ENCODE measurements around the gene HOXC13.

HOXC13 gene

GRCh38 chr12:53982648-53983567, 44.3 kb downstream of the HOXC13 start:
- no peak for DNase-seq (ENCODE audit: low read depth)

DNA sequence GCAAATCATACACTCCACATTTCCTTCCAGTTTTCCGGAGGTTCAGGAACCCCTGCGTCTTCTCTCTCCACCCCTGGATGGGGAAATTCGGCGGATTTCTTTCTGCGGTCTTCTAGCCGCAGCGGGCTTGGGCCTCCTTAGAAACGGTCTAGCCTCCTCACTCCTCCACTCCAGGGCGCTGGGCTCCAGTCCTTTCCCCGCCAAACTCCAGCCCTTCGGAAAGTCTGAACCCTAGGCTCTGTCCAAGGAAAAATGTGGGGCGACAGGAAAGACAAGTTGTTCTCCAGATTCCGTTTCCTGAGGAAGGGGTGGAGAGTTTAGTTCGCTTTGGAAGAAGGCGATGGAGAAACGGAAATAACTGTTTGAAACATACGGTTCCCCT, 44.9 kb downstream of the HOXC13 start:
- no peak for DNase-seq (ENCODE audit: low read depth)

GRCh38 chr12:53983950-53984572, 45.4 kb downstream of the HOXC13 start:
- DNase-seq (ENCODE audit: low read depth) = no peak

- peak; percentile 95 for DNase-seq (ENCODE audit: low read depth)
Observed at GRCh38 chr12:53984901-53985691, 46.5 kb downstream of the HOXC13 start, which contains the start of gene HOXC10. Gene HOXC10 (plus strand): TSS chr12:53985146. CDS start chr12:53985260, 114 bp downstream.

- DNase-seq (ENCODE audit: low read depth) = no peak
Observed at GRCh38 chr12:53985692-53985993, 47.0 kb downstream of the HOXC13 start.

DNA sequence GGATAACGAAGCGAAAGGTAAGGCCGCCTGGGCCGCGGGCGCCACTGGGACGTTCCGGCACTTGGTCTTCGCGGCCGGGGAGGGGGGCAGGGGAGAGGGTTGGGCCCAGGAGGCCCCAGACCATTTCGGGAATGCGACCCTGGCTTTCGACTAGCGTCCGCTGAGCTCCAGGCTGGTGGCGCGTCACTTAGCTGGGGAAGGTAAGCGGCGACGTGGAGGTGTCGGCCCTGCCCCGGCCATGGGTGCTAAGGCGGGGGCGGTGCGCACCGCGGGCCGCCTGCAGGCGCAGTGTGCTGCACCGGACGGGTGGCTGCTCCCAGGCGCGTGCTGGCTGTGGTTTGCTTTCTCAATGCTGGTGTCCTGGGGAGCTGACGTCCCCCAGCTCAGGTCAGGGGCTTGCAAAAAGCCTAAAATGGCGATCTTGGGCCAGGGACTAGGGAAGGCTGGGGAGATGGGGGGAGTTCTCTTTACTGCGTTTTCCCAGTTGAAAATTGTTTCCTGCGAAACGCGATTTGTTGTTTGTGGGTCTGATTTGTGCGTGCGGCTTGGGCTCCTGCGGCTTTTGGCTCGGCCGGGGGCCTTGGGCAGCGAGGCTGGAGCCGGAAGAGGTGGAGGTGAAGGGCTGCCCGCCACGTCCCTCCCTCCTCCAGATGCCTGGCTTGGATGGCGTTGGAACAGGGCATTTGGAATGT, 47.5 kb downstream of the HOXC13 start:
- DNase-seq (ENCODE audit: low read depth) = no peak

DNA sequence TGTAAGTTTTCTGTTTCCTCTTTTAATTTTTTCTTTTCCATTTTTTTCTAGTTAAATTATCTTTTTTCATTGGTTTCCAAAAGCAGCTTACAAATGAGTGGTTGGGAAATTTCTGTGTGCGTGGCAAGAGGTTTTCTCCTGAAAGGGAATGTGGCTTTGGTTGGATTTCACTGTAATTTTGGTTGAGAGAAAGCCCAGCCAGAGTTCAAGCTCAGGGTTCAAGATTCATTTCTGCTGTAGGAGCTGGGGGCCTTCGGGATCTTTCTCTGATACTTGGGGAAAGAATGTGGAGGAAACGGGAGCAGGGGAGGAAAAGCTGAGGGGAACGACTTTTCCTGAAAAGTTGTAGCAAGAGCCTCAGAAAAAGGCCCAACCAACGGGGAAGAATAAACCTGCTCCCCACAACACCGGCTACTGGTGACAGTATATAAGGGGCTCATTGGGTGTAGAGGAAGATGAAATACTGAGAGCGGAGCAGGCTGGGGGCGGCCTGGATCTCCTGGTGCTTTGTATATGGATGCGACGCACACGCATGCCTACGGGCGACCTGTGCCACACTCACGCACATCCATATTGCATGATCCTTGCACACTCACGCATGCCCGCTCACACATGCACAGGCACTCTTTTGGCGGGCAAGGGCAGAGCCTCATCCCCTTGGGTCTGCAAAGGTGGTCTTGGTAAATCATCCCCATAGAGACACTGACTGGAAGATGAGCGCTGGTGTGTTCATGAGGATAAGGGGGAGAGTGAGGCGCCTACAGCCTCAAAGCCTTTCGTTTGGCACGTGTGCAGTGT, 48.3 kb downstream of the HOXC13 start:
- DNase-seq (ENCODE audit: low read depth) = no peak

DNA sequence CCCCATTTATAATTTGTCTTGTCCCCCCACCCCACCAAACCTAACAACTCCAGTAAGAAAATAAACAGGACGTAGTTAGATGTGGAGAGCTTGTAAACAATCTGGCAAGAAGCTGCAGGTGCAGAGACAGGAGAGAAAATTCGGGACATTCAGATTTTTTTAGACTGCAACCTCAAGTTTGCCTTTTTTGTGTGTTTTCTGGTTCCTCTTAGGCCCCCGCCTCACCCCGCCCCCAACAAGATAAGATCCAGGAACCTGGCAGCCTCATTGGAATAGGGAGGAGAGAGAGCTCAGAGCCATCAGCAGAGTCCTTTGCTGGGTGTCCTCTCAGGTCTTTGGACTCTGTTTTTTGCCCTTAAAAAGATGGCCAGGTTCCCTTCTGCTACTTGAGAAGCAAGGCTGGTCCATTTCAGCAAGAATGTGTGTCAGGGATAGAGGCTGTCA, 49.2 kb downstream of the HOXC13 start:
- DNase-seq (ENCODE audit: low read depth) = no peak

DNA sequence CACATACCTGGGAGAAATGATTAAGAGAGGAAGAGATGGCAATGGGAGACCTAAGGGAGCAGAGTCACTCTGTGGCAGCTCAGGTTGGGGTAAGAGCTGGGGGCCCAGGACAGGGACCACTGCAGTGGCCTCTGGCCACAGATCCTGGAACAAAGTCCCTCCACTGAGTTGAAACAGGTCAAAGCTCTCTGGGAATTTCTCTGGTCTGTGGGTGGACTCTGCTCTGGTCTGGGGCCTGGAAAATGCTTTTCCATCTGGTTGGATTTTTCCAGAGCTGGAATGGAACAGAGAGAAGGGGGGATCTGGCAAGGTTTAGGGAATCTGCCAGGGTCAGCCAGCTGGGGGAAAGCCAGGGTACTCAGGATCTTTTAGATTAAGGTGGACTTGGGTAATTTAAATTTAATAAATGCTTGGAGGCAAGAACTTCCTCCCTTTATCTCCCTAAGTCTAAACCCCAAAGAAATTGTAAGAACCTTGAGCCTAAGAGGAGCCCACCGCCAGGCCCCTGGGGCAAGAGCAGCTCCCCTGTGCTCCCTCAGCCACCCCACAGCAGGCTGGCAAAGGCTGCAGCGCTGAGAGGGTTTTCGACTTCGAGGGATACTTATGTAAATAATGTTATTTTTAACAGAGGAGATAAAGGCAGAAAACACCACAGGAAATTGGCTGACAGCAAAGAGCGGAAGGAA, 50.1 kb downstream of the HOXC13 start:
- no peak for DNase-seq (ENCODE audit: low read depth)

GRCh38 chr12:53989227-53990113, 50.8 kb downstream of the HOXC13 start:
- DNase-seq (ENCODE audit: low read depth) = no peak

GRCh38 chr12:53990311-53991076, 51.9 kb downstream of the HOXC13 start:
- DNase-seq (ENCODE audit: low read depth) = no peak

GRCh38 chr12:53991077-53991460, 52.4 kb downstream of the HOXC13 start:
- DNase-seq (ENCODE audit: low read depth) = no peak

GRCh38 chr12:53992377-53992889, 53.8 kb downstream of the HOXC13 start:
- no peak for DNase-seq (ENCODE audit: low read depth)

- DNase-seq (ENCODE audit: low read depth) = no peak
Observed at GRCh38 chr12:53993162-53994008, 54.8 kb downstream of the HOXC13 start.

- no peak for DNase-seq (ENCODE audit: low read depth)
Observed at GRCh38 chr12:53994009-53994263, 55.3 kb downstream of the HOXC13 start.

GRCh38 chr12:53994264-53995001, 55.8 kb downstream of the HOXC13 start:
- no peak for DNase-seq (ENCODE audit: low read depth)

- DNase-seq (ENCODE audit: low read depth) = peak; percentile 42
Observed at GRCh38 chr12:53995002-53995377, 56.4 kb downstream of the HOXC13 start.

Data from HS-27A (cell line).